Measurements from ENCODE around the gene ELOVL6. TPM values are rescaled to one million over a fixed set of nuclear protein-coding genes. Genes with fewer than 3 reads are reported as not detected.

Gene ELOVL6
- polyA plus RNA-seq, 1 donor from 2014 or later: 21.3 TPM

GRCh38 chr4:110183643-110184042 lies 14.8 kb downstream of the ELOVL6 start:
- TF ChIP-seq POLR2AphosphoS5 (IDR thresholded peaks at IDR 0.05) (no peak), EP300 (conservative IDR thresholded peaks at IDR 0.05; ENCODE audit: poor library complexity, severe bottlenecking) (no peak), TAF1 (IDR thresholded peaks at IDR 0.05; ENCODE audit: low read depth) (no peak), RAD21 (conservative IDR thresholded peaks at IDR 0.05) (no peak), SMC3 (conservative IDR thresholded peaks at IDR 0.05; ENCODE audit: poor library complexity) (no peak), MXI1 (conservative IDR thresholded peaks at IDR 0.05; ENCODE audit: poor library complexity, severe bottlenecking) (no peak), EZH2 (IDR thresholded peaks at IDR 0.05; ENCODE audit: borderline replicate concordance, insufficient read depth, low read length, poor library complexity, severe bottlenecking) (no peak)
- TF ChIP-seq, protein P1, sequence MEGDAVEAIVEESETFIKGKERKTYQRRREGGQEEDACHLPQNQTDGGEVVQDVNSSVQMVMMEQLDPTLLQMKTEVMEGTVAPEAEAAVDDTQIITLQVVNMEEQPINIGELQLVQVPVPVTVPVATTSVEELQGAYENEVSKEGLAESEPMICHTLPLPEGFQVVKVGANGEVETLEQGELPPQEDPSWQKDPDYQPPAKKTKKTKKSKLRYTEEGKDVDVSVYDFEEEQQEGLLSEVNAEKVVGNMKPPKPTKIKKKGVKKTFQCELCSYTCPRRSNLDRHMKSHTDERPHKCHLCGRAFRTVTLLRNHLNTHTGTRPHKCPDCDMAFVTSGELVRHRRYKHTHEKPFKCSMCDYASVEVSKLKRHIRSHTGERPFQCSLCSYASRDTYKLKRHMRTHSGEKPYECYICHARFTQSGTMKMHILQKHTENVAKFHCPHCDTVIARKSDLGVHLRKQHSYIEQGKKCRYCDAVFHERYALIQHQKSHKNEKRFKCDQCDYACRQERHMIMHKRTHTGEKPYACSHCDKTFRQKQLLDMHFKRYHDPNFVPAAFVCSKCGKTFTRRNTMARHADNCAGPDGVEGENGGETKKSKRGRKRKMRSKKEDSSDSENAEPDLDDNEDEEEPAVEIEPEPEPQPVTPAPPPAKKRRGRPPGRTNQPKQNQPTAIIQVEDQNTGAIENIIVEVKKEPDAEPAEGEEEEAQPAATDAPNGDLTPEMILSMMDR (IDR thresholded peaks at IDR 0.05; ENCODE audit: poor library complexity, severe bottlenecking): no peak
- TF ChIP-seq, protein P2, sequence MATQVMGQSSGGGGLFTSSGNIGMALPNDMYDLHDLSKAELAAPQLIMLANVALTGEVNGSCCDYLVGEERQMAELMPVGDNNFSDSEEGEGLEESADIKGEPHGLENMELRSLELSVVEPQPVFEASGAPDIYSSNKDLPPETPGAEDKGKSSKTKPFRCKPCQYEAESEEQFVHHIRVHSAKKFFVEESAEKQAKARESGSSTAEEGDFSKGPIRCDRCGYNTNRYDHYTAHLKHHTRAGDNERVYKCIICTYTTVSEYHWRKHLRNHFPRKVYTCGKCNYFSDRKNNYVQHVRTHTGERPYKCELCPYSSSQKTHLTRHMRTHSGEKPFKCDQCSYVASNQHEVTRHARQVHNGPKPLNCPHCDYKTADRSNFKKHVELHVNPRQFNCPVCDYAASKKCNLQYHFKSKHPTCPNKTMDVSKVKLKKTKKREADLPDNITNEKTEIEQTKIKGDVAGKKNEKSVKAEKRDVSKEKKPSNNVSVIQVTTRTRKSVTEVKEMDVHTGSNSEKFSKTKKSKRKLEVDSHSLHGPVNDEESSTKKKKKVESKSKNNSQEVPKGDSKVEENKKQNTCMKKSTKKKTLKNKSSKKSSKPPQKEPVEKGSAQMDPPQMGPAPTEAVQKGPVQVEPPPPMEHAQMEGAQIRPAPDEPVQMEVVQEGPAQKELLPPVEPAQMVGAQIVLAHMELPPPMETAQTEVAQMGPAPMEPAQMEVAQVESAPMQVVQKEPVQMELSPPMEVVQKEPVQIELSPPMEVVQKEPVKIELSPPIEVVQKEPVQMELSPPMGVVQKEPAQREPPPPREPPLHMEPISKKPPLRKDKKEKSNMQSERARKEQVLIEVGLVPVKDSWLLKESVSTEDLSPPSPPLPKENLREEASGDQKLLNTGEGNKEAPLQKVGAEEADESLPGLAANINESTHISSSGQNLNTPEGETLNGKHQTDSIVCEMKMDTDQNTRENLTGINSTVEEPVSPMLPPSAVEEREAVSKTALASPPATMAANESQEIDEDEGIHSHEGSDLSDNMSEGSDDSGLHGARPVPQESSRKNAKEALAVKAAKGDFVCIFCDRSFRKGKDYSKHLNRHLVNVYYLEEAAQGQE (IDR thresholded peaks at IDR 0.05; ENCODE audit: borderline replicate concordance): no peak
- Histone ChIP-seq H3K4me3 (ENCODE audit: low read length) (no peak overlapping the region), H4K20me1 (ENCODE audit: insufficient read depth) (no peaks in the 10 kb centered on the region), H3K79me2 (replicated peaks; ENCODE audit: insufficient read depth, low read length) (peaks cover 72% of the 10 kb centered on the region), H3K9me2 (ENCODE audit: insufficient read depth, low read length) (no peaks in the 10 kb centered on the region), H3K36me3 (ENCODE audit: insufficient read depth, low read length) (peaks cover 5% of the 10 kb centered on the region), H3K4me2 (ENCODE audit: low read length) (no peak overlapping the region), H3K9ac (ENCODE audit: low read length) (no peak overlapping the region), H2AFZ (ENCODE audit: low read depth, low read length) (no peak overlapping the region), H3K27me3 (ENCODE audit: insufficient read depth, low read depth, low read length) (no peaks in the 10 kb centered on the region), H3F3A (ENCODE audit: insufficient read depth, low read length, poor library complexity, severe bottlenecking) (peaks cover 3% of the 10 kb centered on the region), H3K9me3 (ENCODE audit: low read length) (no peaks in the 10 kb centered on the region), H3K27ac (ENCODE audit: low read length) (no peak overlapping the region)

- Histone ChIP-seq H3K27me3 (ENCODE audit: insufficient read depth, low read depth, low read length) (no peaks in the 10 kb centered on the region), H4K20me1 (ENCODE audit: insufficient read depth) (no peaks in the 10 kb centered on the region), H2AFZ (ENCODE audit: low read depth, low read length) (no peak overlapping the region), H3K9ac (ENCODE audit: low read length) (no peak overlapping the region), H3K36me3 (ENCODE audit: insufficient read depth, low read length) (peaks cover 5% of the 10 kb centered on the region), H3K27ac (ENCODE audit: low read length) (no peak overlapping the region), H3K9me2 (ENCODE audit: insufficient read depth, low read length) (no peaks in the 10 kb centered on the region), H3K4me3 (ENCODE audit: low read length) (no peak overlapping the region), H3K79me2 (replicated peaks; ENCODE audit: insufficient read depth, low read length) (peaks cover 68% of the 10 kb centered on the region), H3K9me3 (ENCODE audit: low read length) (no peaks in the 10 kb centered on the region), H3F3A (ENCODE audit: insufficient read depth, low read length, poor library complexity, severe bottlenecking) (peaks cover 3% of the 10 kb centered on the region), H3K4me2 (ENCODE audit: low read length) (no peak overlapping the region)
- no peak for TF ChIP-seq SMC3 (conservative IDR thresholded peaks at IDR 0.05; ENCODE audit: poor library complexity)
- no peak for TF ChIP-seq EP300 (conservative IDR thresholded peaks at IDR 0.05; ENCODE audit: poor library complexity, severe bottlenecking)
Observed at GRCh38 chr4:110183058-110183457, 15.4 kb downstream of the ELOVL6 start.

DNA sequence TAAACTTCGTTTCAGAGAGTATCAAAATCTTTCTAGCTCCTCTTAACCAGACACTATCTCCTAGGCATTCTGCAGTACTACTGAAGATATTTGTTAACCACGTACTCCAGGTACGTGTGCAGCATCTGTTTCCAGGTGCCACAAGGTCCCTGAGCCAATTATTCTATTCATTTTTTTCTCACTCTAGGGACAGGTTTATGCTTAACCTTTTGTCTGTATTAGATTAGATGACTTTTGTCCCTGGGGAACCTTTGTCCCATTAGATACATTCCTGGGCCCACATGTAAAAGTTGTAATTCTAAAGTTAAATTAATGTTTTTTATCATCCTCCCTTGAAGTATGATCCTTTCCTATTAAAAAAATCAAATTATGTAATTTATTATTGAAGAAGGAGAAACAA lies 16.5 kb downstream of the ELOVL6 start:
- H4K20me1 ChIP-seq (ENCODE audit: insufficient read depth): no peaks in the 10 kb centered on the region
- TF ChIP-seq POLR2AphosphoS5 (IDR thresholded peaks at IDR 0.05): no peak
- no peak for TF ChIP-seq RAD21 (conservative IDR thresholded peaks at IDR 0.05)
- TF ChIP-seq, protein P1 (IDR thresholded peaks at IDR 0.05; ENCODE audit: poor library complexity, severe bottlenecking): no peak
- TF ChIP-seq MXI1 (conservative IDR thresholded peaks at IDR 0.05; ENCODE audit: poor library complexity, severe bottlenecking): no peak
- TF ChIP-seq SMC3 (conservative IDR thresholded peaks at IDR 0.05; ENCODE audit: poor library complexity): no peak
- TF ChIP-seq, protein P2 (IDR thresholded peaks at IDR 0.05; ENCODE audit: borderline replicate concordance): no peak
- H3K79me2 ChIP-seq (replicated peaks; ENCODE audit: insufficient read depth, low read length): peaks cover 78% of the 10 kb centered on the region
- H3K9ac ChIP-seq (ENCODE audit: low read length): no peak overlapping the region
- no peak overlapping the region for H3K4me2 ChIP-seq (ENCODE audit: low read length)
- H2AFZ ChIP-seq (ENCODE audit: low read depth, low read length): no peak overlapping the region
- no peak overlapping the region for H3K27ac ChIP-seq (ENCODE audit: low read length)
- peaks cover 5% of the 10 kb centered on the region for H3K36me3 ChIP-seq (ENCODE audit: insufficient read depth, low read length)
- no peak overlapping the region for H3K4me3 ChIP-seq (ENCODE audit: low read length)
- no peaks in the 10 kb centered on the region for H3K9me3 ChIP-seq (ENCODE audit: low read length)
- peaks cover 3% of the 10 kb centered on the region for H3F3A ChIP-seq (ENCODE audit: insufficient read depth, low read length, poor library complexity, severe bottlenecking)
- no peaks in the 10 kb centered on the region for H3K27me3 ChIP-seq (ENCODE audit: insufficient read depth, low read depth, low read length)
- no peaks in the 10 kb centered on the region for H3K9me2 ChIP-seq (ENCODE audit: insufficient read depth, low read length)
